Rectal smooth muscle tissue (tissue), 1 donor: ENCODE measurements around the gene KIF27.
"Not testable (repeated sequence)": the region's sequence is repeated elsewhere in the genome, so short reads cannot be mapped to it uniquely, and the experiment has no call there.

Experiments
- H3K27ac ChIP-seq: one replicate; pipeline ENCODE4 v1.7.0; 2013; ENCODE audit warnings: low read depth, low read length, inconsistent platforms
- H3K27me3 ChIP-seq: one replicate; pipeline ENCODE4 v1.7.0; 2013; ENCODE audit warnings: low read length; ENCODE audit not compliant: control insufficient read depth, insufficient read depth
- H3K36me3 ChIP-seq: one replicate; pipeline ENCODE4 v1.7.0; 2013; ENCODE audit warnings: low read length; ENCODE audit not compliant: control insufficient read depth, insufficient read depth
- H3K4me1 ChIP-seq: one replicate; pipeline ENCODE4 v1.7.0; 2013; ENCODE audit warnings: low read length; ENCODE audit not compliant: control insufficient read depth, insufficient read depth
- H3K4me3 ChIP-seq: one replicate; pipeline ENCODE4 v1.7.0; 2013; ENCODE audit warnings: low read length
- H3K9ac ChIP-seq: one replicate; pipeline ENCODE4 v1.7.0; 2013; ENCODE audit warnings: low read length

KIF27 gene

DNA sequence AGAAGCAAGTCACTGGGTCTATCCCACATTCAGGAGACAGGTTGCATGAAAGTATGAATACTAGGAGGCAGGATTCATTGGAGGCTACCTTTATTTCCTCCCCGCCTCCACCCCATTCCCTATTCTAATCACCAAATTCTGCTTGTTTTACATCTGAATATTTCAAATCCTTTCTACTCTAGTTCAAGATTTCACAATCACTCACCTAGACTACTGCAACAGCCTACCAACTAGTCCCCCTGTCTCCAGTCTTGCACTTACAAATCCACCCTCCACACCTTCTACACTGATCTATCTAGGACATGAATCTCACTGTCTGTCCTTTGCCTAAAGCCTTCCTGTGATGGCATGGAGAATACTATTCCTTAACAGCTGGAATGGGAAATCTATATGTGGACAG lies 6.4 kb upstream of the KIF27 start:
- H3K27ac ChIP-seq: no peak overlapping the region
- H3K9ac ChIP-seq: no peak overlapping the region
- H3K4me3 ChIP-seq: no peak overlapping the region
- H3K4me1 ChIP-seq: no peaks in the 10 kb centered on the region
- H3K36me3 ChIP-seq: no peaks in the 10 kb centered on the region
- no peaks in the 10 kb centered on the region for H3K27me3 ChIP-seq

DNA sequence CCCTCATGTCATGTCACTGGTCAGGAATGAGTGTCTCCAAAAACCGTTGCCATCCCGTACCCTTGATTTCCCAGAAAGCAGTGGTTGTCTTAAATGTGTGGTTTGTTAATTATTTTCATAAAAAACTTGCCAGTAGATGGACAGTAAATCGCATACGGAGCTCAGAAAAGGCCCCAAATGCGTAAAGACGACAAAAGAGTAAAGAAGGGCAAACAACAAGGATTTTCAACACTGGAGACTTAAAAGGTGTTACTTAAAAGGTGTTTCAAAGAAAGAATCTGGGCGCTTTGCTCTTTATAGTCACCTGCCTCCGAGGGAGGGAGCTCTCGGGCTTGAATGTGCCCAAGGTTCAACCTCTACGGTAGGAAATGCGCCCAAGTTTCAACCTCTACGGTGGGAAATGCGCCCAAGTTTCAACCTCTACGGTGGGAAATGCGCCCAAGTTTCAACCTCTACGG lies 734 bp downstream of the KIF27 start:
- H3K4me1 ChIP-seq: peaks cover 7% of the 10 kb centered on the region

DNA sequence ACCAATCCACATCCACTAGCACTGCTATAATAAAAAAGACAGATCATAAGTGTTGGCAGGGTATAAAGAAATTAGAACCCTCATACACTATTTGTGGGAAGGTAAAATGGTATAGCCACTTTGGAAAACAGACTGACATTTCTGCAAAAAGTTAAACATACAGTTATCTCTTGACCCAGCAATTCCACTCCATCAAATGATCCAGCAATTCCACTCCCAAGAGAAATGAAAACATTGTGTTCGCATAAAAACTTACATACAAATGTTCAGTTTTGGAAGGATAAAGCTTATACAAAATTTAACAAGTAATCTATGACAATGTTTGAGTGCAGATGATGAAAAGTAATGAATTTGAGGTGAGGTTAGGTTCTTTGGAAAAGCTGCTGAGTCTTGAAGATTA lies 2.1 kb downstream of the KIF27 start:
- Histone ChIP-seq H3K9ac (no peak overlapping the region), H3K27me3 (no peaks in the 10 kb centered on the region), H3K4me1 (peaks cover 7% of the 10 kb centered on the region), H3K4me3 (no peak overlapping the region), H3K36me3 (no peaks in the 10 kb centered on the region), H3K27ac (no peak overlapping the region)

More for the DNA sequence above, 734 bp downstream of the KIF27 start:
- Histone ChIP-seq H3K9ac (no peak overlapping the region), H3K27me3 (no peaks in the 10 kb centered on the region), H3K4me3 (peak overlapping the region; percentile 76), H3K36me3 (no peaks in the 10 kb centered on the region), H3K27ac (peak overlapping the region; percentile 91)

DNA sequence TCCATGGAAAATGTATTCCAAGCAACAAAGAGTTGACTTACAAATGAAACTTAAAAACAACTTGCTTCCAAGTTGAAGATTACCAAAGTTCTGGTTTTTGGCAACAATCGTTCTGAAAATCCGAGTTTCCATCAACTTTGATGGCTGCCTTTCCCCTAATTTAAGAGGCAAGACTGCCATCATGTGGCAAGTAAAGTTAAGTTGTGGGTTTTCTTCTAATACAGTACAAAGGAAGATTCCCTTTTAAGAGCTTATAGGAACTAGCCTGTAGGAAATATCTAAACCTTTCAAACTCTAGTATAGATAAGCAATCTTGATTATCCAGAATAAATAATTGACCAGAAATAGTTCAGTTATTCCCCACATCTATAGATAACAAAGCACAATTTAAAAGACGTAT lies 9.0 kb downstream of the KIF27 start:
- H3K27ac ChIP-seq, H3K27me3 ChIP-seq, H3K36me3 ChIP-seq, H3K4me1 ChIP-seq, H3K9ac ChIP-seq, H3K4me3 ChIP-seq: not testable (repeated sequence)

DNA sequence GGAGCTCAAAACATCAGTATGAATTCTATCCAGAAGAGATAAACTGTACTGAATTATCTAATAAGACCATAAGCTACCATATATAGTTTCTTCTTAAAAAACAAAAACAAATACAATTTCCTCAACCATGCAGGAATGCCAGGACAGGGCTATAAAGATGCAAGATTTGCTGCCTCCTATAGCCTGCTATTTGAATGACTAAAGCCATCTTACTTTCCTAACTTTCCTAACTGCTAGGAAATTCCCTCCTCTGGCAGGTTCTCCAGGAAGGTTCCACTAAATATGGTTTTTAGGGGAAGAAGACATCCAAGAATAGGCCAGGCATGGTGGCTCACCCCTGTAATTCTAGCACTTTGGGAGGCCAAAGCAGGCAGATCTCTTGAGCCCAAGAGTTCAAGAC lies 15.1 kb downstream of the KIF27 start:
- H3K4me3 ChIP-seq: no peak overlapping the region
- no peaks in the 10 kb centered on the region for H3K27me3 ChIP-seq
- H3K27ac ChIP-seq: no peak overlapping the region
- no peak overlapping the region for H3K9ac ChIP-seq
- H3K4me1 ChIP-seq: no peaks in the 10 kb centered on the region
- H3K36me3 ChIP-seq: no peaks in the 10 kb centered on the region

DNA sequence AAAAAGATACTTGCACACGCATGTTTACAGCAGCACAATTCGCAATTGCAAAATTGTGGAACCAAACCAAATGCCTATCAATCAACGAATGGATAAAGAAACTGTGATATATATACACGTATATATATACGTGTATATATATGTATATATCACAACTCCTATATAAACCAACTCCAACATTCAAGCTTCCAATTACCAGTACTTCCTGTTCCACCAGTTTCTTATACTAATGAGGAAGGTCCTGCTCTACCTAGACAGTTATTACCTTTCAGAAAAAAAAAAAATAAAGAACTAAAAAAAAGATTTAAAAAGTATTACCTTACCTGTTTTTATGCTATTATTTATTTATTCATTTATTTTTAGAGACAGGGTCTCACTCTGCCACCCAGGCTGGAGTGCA lies 20.6 kb downstream of the KIF27 start:
- H3K36me3 ChIP-seq, H3K27me3 ChIP-seq, H3K4me3 ChIP-seq, H3K9ac ChIP-seq, H3K4me1 ChIP-seq, H3K27ac ChIP-seq: not testable (repeated sequence)

DNA sequence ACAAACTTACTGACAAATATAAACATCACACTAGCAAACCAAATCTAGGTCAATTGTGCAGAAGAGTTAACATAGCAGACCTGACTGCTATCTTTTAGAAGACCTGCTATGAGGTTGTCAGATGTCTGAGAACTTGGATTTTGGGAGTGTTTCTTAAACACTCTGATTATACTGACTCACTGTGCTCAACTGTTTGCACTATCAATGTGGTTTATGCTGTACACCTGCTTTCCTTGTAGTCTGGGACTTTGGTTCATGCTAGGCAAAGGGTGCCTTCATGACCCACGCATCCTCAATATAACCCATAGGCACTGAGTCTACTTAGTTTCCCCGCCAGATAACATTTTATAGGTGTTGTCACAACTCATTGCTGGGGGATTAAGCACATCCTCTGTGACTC lies 26.9 kb downstream of the KIF27 start:
- not testable (repeated sequence) for H3K4me3 ChIP-seq, H3K27ac ChIP-seq, H3K4me1 ChIP-seq, H3K9ac ChIP-seq, H3K36me3 ChIP-seq, H3K27me3 ChIP-seq

DNA sequence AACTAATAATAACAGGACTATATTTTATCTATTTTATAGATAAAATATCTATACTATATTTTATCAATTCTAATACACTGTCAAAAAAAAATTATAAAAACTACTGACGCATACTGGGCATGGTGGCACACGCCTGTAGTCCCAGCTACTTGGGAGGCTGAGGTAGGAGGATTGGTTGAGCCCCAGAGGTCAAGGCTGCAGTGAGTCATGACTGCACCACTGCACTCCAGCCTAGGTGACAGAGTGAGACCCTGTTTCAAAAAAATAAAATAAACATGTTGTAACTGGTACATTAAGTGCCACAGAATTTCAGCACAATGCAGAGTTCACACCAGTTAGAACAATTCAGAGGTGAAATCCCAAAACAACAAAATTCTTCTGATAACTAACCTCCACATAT lies 34.7 kb downstream of the KIF27 start:
- not testable (repeated sequence) for H3K4me1 ChIP-seq, H3K27me3 ChIP-seq, H3K27ac ChIP-seq, H3K36me3 ChIP-seq, H3K9ac ChIP-seq, H3K4me3 ChIP-seq

DNA sequence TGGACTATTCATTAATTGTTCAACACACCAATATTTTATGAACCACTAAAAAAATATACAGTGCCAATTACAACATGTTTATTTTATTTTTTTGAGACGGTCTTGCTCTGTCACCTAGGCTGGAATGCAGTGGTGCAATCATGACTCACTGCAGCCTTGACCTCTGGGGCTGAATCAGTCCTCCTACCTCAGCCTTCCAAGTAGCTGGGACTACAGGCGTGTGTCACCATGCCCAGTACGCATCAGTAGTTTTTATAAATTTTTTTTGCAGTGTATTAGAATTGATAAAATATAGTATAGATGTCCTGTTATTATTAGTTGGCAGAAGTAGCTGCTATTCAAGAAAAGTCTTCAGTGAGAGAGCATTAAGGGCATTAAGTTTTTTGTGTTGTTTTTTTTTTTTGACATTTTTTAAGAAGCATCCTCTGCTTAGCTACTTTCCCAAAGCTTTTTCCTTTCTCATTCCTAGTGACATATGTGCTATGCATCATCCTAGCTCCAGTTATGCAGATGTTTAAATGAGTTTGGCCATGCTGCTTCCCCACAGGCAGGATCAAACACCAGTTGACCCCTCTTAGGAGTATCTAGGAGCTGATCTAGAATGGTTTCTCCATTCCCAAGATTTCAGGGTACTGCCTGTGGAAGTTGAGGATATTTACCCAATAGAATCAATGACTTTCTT lies 35.5 kb downstream of the KIF27 start:
- not testable (repeated sequence) for H3K9ac ChIP-seq, H3K4me3 ChIP-seq, H3K4me1 ChIP-seq, H3K27ac ChIP-seq, H3K36me3 ChIP-seq, H3K27me3 ChIP-seq

DNA sequence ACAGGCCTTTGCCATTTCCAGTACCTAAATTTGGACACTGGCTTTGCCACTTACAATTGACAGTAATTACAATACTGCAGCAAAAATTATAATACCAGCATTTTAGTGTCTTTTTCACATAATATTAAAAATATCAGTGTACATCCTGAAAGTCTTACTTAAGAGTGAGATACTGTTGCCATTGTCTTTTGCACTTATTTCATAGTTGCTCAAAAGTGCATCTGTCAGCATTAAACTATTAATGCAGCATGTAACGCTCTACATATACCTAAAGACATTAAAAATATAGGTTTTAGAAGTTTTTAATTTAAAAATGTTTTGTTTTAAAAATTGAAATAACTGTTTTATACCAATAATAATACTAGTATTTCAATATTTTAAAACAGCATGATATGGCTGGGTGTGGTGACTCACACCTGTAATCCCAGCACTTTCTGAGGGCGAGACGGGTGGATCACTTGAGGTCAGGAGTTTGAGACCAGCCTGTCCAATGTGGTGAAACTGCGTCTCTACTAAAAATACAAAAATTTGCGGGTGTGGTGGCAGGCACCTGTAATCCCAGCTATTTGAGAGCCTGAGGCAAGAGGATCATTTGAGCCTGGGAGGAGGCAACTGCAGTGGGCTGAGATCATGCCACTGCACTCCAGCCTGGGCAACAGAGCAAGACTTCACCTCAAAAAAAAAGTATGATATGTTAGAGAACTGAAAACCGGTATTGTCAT lies 39.4 kb downstream of the KIF27 start:
- H3K4me1 ChIP-seq: not testable (repeated sequence)

DNA sequence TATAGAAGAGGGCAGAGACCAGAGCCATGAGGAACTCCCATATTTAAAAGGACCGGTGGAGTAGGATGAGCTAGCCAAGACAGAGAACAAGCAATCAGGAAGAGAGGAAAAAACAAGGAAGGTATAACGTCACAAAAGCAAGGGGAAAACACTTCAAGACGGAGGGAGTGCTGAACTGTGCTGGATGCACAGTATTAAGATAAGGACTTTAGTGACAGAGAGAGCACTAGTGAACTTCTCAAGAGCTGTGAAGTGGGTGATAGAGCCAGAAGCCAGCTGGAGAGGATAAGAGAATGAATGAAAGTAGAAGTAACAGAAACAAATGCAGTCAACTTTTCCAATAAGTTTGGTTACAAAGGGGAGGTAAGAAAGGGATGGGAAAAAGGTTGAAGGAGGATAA lies 45.7 kb downstream of the KIF27 start:
- H3K4me1 ChIP-seq, H3K27me3 ChIP-seq, H3K27ac ChIP-seq, H3K9ac ChIP-seq, H3K36me3 ChIP-seq, H3K4me3 ChIP-seq: not testable (repeated sequence)

More for the DNA sequence above, 39.4 kb downstream of the KIF27 start:
- not testable (repeated sequence) for H3K27ac ChIP-seq, H3K4me3 ChIP-seq, H3K27me3 ChIP-seq, H3K9ac ChIP-seq, H3K36me3 ChIP-seq

DNA sequence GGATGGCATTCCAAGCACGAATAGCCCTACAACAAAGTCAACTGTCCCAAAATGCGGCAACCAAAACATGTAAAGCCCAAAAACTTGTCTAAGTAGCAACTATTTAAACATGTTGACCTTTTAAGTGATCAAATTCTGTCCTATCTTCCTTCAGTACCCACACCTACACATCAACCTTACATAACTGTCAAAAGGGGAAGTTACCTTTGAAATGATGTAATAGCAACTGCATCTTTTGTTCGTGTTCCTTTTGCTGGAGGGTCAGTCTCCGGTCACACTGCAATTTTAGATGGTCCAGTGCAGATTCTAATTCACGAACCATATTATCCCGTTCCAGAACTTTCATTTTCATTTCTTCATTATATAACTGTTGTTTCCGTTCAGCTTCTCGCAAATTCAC lies 71.3 kb downstream of the KIF27 start:
- H3K9ac ChIP-seq, H3K27me3 ChIP-seq, H3K27ac ChIP-seq, H3K36me3 ChIP-seq, H3K4me3 ChIP-seq, H3K4me1 ChIP-seq: not testable (repeated sequence)

DNA sequence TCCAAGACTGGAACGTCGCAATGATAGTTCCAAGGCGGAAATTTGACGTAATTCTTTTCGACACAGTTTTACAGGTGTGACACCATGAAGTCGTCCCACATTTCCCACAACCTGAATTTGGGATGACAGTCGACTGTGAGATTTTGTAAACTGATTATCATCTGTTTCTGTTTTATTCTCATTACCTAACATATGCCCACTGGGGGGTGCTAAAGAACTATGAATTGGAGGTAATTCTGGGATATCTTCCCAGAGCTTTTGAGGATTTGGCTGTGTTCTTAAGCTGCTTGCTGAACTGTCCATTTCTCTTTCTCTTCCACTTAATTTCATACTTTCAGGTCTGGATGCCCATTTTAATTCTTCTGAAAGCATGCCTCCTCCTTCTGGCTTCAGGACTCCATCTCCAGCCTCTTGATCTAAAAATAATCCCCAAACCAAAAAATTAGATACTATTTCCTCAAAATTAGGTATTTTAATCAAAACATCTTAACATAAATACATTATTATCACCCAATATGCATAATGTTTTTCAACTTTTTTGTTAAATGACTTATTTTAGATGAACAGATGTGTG lies 84.1 kb downstream of the KIF27 start:
- not testable (repeated sequence) for H3K4me1 ChIP-seq

More for the DNA sequence above, 84.1 kb downstream of the KIF27 start:
- H3K9ac ChIP-seq, H3K27me3 ChIP-seq, H3K36me3 ChIP-seq, H3K27ac ChIP-seq, H3K4me3 ChIP-seq: not testable (repeated sequence)
